OCI-LY7 (cell line): ENCODE data around the gene PARD3. TPM values are rescaled to one million over a fixed set of nuclear protein-coding genes. Genes with fewer than 3 reads are reported as not detected.
A peak's percentile ranks its signal among the peaks of the same experiment; 100 is the strongest.

Experiments used
- BruUV-seq: library from RNA; stranded (reverse); fragments of 400-500 nt; replicated peaks from 2 replicates; lab custom pipeline; 2021; lab: Mats Ljungman, UMichigan
- CTCF ChIA-PET: fragments of 300-600 bp; sonication (Branson Sonifier 250); formaldehyde crosslinking; loops from one replicate; lab custom pipeline; 2022; ENCODE audit warnings: antibody characterized with exemption; ENCODE audit not compliant: unreplicated experiment; lab: Charles Lee
- POLR2A ChIA-PET: fragments of 300-600 bp; sonication (Branson Sonifier 250); formaldehyde crosslinking; loops from one replicate; lab custom pipeline; 2022; ENCODE audit warnings: antibody characterized with exemption; lab: Charles Lee
- DNase-seq: peaks from one replicate; pipeline ENCODE4 v3.0.0-alpha.2; 2015; ENCODE audit warnings: low spot score
- H2AFZ ChIP-seq: fragments of 200-600 bp; sonication (generic), shearing (Covaris generic); 2 replicates; pipeline ENCODE4 v1.6.1; 2014; ENCODE audit warnings: mild to moderate bottlenecking, antibody characterized with exemption, low read length, moderate library complexity
- H3K27ac ChIP-seq: fragments of 200-600 bp; sonication (generic); 2 replicates; pipeline ENCODE4 v1.5.1; 2014; ENCODE audit warnings: mixed run types, low read depth, mild to moderate bottlenecking, moderate library complexity, low read length, inconsistent platforms; ENCODE audit not compliant: poor library complexity, severe bottlenecking
- H3K36me3 ChIP-seq: fragments of 200-600 bp; sonication (generic); 2 replicates; pipeline ENCODE4 v1.6.1; 2014; ENCODE audit warnings: mild to moderate bottlenecking, antibody characterized with exemption, low read length, moderate library complexity, mixed read lengths; ENCODE audit not compliant: insufficient read depth
- H3K4me1 ChIP-seq: fragments of 200-600 bp; sonication (generic); 2 replicates; pipeline ENCODE4 v1.5.1; 2014; ENCODE audit warnings: mild to moderate bottlenecking, low read length; ENCODE audit not compliant: insufficient read depth, poor library complexity, severe bottlenecking
- H3K4me2 ChIP-seq: fragments of 200-600 bp; sonication (generic); 2 replicates; pipeline ENCODE4 v1.6.1; 2014; ENCODE audit warnings: mild to moderate bottlenecking, low read length
- H3K4me3 ChIP-seq: fragments of 200-600 bp; sonication (generic); 2 replicates; pipeline ENCODE4 v1.5.1; 2014; ENCODE audit warnings: mild to moderate bottlenecking, low read depth, low read length; ENCODE audit not compliant: poor library complexity, severe bottlenecking
- H3K79me2 ChIP-seq: fragments of 200-600 bp; sonication (generic); 2 replicates; pipeline ENCODE4 v1.6.1; 2016; ENCODE audit warnings: low read depth, mild to moderate bottlenecking, low read length, moderate library complexity, mixed read lengths; ENCODE audit not compliant: insufficient read depth
- H3K9me2 ChIP-seq: fragments of 200-600 bp; sonication (generic); 2 replicates; pipeline ENCODE4 v1.6.1; 2016; ENCODE audit warnings: mild to moderate bottlenecking, low read length, mixed read lengths; ENCODE audit not compliant: insufficient read depth
- H3K9me3 ChIP-seq: fragments of 200-600 bp; sonication (generic); 2 replicates; pipeline ENCODE4 v1.6.1; 2014; ENCODE audit warnings: mild to moderate bottlenecking, mixed run types, low read length, mixed read lengths
- H4K20me1 ChIP-seq: fragments of 200-600 bp; sonication (generic); 2 replicates; pipeline ENCODE4 v1.6.1; 2014; ENCODE audit warnings: mild to moderate bottlenecking, antibody characterized with exemption, low read length, moderate library complexity, mixed read lengths; ENCODE audit not compliant: insufficient read depth
- CTCF ChIP-seq: fragments of 200-600 bp; sonication (generic); conservative IDR thresholded peaks from 2 replicates; pipeline ENCODE4 v1.5.1; 2014; ENCODE audit warnings: mild to moderate bottlenecking, antibody characterized with exemption, low read length, moderate library complexity, mixed read lengths
- EZH2phosphoT487 ChIP-seq: fragments of 200-600 bp; sonication (generic); IDR thresholded peaks from 2 replicates; pipeline ENCODE4 v1.6.1; 2018; ENCODE audit warnings: low read depth, borderline replicate concordance, mild to moderate bottlenecking, mixed run types, antibody characterized with exemption, low read length, moderate library complexity, mixed read lengths
- intact Hi-C: fragments of 100-400 bp; cut with micrococcal nuclease; formaldehyde crosslinking; loops from one replicate; pipeline ENCODE4 v1.10.0; 2022; ENCODE audit not compliant: unreplicated experiment
- total RNA-seq, 2 experiments: library from RNA; depleted of rRNA in 1 of 2; stranded (reverse); fragments of >200 nt in 1 of 2; shearing (Covaris generic) in 1 of 2; gene quantifications; 2 replicates each; pipeline ENCODE4 v1.2.3, GENCODE V29; 2014 to 2022

PARD3 gene
- total RNA-seq, 2 experiments from 2014 or later: not detected

DNA sequence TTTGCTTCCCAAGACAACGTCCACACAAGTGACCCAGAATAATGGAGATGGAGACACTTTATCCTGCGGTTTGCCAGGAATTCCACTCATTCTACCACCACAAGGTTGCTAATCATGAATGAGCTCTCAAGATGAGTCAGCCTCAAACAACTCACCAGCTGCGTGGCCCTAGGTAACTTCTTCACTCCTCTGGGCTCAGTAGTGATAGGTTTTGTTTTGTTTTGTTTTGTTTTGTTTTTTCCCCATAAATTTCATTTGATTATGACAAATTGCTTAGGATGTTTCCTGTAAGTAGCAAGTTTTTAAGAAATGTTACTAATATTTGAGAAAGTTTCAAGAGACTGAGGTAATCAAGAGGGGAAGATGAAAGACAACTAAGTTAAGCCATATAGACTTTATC is 286.8 kb downstream of the PARD3 start:
- Histone ChIP-seq H3K4me2 (no peak overlapping the region), H4K20me1 (no peaks in the 10 kb centered on the region), H3K9me3 (no peaks in the 10 kb centered on the region), H3K79me2 (no peaks in the 10 kb centered on the region), H3K4me3 (no peak overlapping the region), H2AFZ (no peak overlapping the region), H3K9me2 (no peaks in the 10 kb centered on the region), H3K36me3 (no peaks in the 10 kb centered on the region), H3K4me1 (peaks cover 3% of the 10 kb centered on the region), H3K27ac (no peak overlapping the region)
- CTCF ChIA-PET: no interaction called here
- POLR2A ChIA-PET: no interaction called here
- no peak for DNase-seq
- intact Hi-C loops: no loop called here
- TF ChIP-seq EZH2phosphoT487: no peak
- TF ChIP-seq CTCF: 0 out of 2 replicates have a peak, but pooled peaks have one; percentile 0
- BruUV-seq: no TSS peak

- TF ChIP-seq EZH2phosphoT487: no peak
- no peak for TF ChIP-seq CTCF
- Histone ChIP-seq H3K27ac (no peak overlapping the region), H3K4me3 (no peak overlapping the region), H3K9me2 (no peaks in the 10 kb centered on the region), H3K9me3 (no peaks in the 10 kb centered on the region), H2AFZ (no peak overlapping the region), H3K4me2 (no peak overlapping the region), H3K79me2 (no peaks in the 10 kb centered on the region), H3K36me3 (no peaks in the 10 kb centered on the region), H3K4me1 (peaks cover 3% of the 10 kb centered on the region), H4K20me1 (no peaks in the 10 kb centered on the region)
- CTCF ChIA-PET: no interaction called here
- POLR2A ChIA-PET: interaction anchor here (0.9 kb wide), 1 partner anchor 594 kb away, joined by 3 read pairs; no protein-coding TSS in a partner anchor
- intact Hi-C loops: no loop called here
- BruUV-seq: no TSS peak
- DNase-seq: no peak
These were observed 288.1 kb downstream of the PARD3 start for GRCh38 chr10:34526758-34527730.

DNA sequence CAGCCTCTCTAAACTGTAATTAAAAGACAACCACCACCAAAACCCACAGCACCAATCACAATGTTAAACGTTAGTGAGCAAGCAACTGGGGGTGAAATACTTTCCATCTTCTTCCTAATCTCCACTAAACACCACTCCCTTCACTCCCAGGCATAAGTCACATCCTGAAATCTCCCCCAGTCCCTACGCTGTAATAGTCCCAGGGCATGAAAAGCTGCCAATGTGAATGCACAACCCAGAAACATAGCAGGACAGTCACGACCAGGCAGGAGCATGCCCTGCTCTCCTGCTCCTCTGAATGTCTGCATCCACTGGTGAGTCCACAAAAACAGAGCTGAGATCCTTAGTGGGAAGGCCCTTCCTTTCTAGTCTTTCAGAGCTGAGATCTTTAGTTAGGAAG is 288.9 kb downstream of the PARD3 start:
- H3K4me1 ChIP-seq: peaks cover 3% of the 10 kb centered on the region
- no peaks in the 10 kb centered on the region for H3K36me3 ChIP-seq
- no peaks in the 10 kb centered on the region for H4K20me1 ChIP-seq
- no peaks in the 10 kb centered on the region for H3K9me2 ChIP-seq
- H3K9me3 ChIP-seq: no peaks in the 10 kb centered on the region
- ChIA-PET POLR2A (no interaction called here), CTCF (no interaction called here)
- no peak overlapping the region for H2AFZ ChIP-seq
- BruUV-seq: no TSS peak
- TF ChIP-seq CTCF: no peak
- TF ChIP-seq EZH2phosphoT487: no peak
- H3K4me3 ChIP-seq: no peak overlapping the region
- DNase-seq: no peak
- H3K79me2 ChIP-seq: no peaks in the 10 kb centered on the region
- intact Hi-C loops: no loop called here
- H3K4me2 ChIP-seq: no peak overlapping the region
- H3K27ac ChIP-seq: no peak overlapping the region
